Activated CD8-positive, alpha-beta T cell treated with anti-CD3 and anti-CD28 coated beads for 36 hours (primary cell): ENCODE measurements around the gene LPIN3. TPM values are rescaled to one million over a fixed set of nuclear protein-coding genes. Genes with fewer than 3 reads are reported as not detected.

Experiments used
- ATAC-seq: fragments of 200-7000 bp; cut with Tn5 transposase; one replicate; pipeline ENCODE4 v1.10.0; 2021; ENCODE audit warnings: mild to moderate bottlenecking, moderate library complexity
- CTCF ChIA-PET: fragments of 350-600 bp; sonication (Branson Sonifier 250); formaldehyde crosslinking; loops from one replicate; lab custom pipeline; 2021; ENCODE audit warnings: antibody characterized with exemption; lab: Charles Lee
- POLR2A ChIA-PET: fragments of 350-600 bp; sonication (Branson Sonifier 250); formaldehyde crosslinking; loops from one replicate; lab custom pipeline; 2021; ENCODE audit warnings: antibody characterized with exemption; lab: Charles Lee
- DNase-seq: peaks from one replicate; pipeline ENCODE4 v3.0.0-alpha.2; 2020
- H3K27ac Mint-ChIP-seq: one replicate; pipeline ENCODE4 v1.8.0; 2021; ENCODE audit warnings: mild to moderate bottlenecking, mixed read lengths
- H3K27me3 Mint-ChIP-seq: one replicate; pipeline ENCODE4 v1.8.0; 2021; ENCODE audit warnings: mixed read lengths
- H3K36me3 Mint-ChIP-seq: one replicate; pipeline ENCODE4 v1.8.0; 2021; ENCODE audit warnings: low read depth, mixed read lengths
- H3K4me1 Mint-ChIP-seq: one replicate; pipeline ENCODE4 v1.8.0; 2021; ENCODE audit warnings: low read depth, mixed read lengths
- H3K4me3 Mint-ChIP-seq: one replicate; pipeline ENCODE4 v1.8.0; 2021; ENCODE audit warnings: mild to moderate bottlenecking, moderate library complexity, mixed read lengths
- H3K9me3 Mint-ChIP-seq: one replicate; pipeline ENCODE4 v1.8.0; 2021; ENCODE audit warnings: mixed read lengths
- intact Hi-C: fragments of 100-400 bp; cut with micrococcal nuclease; formaldehyde crosslinking; loops from one replicate; pipeline ENCODE4 v1.10.0; 2022
- total RNA-seq, 2 experiments: library from RNA; stranded (reverse); gene quantifications; one replicate each; pipeline ENCODE4 v1.2.3, GENCODE V29; 2021
- TF ChIP-seq, protein P1 (sequence below): fragments of 200-600 bp; IDR thresholded peaks from one replicate; pipeline ENCODE4 v1.8.0; 2022; ENCODE audit warnings: antibody characterized with exemption, mild to moderate bottlenecking

Gene LPIN3
- total RNA-seq, 2 experiments from 2014 or later: 0.86 to 0.87 TPM

DNA sequence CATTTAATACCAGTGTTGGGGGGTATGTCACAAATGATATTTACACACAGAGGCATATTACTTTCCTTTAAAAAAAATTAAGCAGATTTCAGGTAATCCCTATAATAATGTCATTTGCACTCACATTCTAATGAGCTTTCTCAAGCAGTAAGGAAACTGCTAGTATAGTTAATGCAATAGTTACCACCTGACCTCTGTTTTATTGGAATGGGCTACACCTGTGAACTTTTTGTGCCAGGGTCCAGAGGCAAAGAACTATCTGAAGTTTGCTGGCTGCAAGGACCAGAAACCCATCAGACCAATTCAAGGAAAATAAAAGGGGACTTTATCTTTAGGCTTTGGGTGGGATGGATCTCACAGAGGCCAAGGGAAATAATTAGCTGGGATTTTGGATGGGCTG is 20.2 kb upstream of the LPIN3 start:
- TF ChIP-seq, protein P1, sequence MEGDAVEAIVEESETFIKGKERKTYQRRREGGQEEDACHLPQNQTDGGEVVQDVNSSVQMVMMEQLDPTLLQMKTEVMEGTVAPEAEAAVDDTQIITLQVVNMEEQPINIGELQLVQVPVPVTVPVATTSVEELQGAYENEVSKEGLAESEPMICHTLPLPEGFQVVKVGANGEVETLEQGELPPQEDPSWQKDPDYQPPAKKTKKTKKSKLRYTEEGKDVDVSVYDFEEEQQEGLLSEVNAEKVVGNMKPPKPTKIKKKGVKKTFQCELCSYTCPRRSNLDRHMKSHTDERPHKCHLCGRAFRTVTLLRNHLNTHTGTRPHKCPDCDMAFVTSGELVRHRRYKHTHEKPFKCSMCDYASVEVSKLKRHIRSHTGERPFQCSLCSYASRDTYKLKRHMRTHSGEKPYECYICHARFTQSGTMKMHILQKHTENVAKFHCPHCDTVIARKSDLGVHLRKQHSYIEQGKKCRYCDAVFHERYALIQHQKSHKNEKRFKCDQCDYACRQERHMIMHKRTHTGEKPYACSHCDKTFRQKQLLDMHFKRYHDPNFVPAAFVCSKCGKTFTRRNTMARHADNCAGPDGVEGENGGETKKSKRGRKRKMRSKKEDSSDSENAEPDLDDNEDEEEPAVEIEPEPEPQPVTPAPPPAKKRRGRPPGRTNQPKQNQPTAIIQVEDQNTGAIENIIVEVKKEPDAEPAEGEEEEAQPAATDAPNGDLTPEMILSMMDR: no peak
- ChIA-PET POLR2A (no interaction called here), CTCF (interaction anchor here (1.7 kb wide), 1 partner anchor 15 kb away, joined by 3 read pairs; no protein-coding TSS in a partner anchor)
- Mint-ChIP-seq H3K27me3 (no peaks in the 10 kb centered on the region), H3K4me3 (no peak overlapping the region), H3K4me1 (peaks cover 18% of the 10 kb centered on the region), H3K9me3 (no peaks in the 10 kb centered on the region), H3K27ac (no peak overlapping the region), H3K36me3 (no peaks in the 10 kb centered on the region)
- intact Hi-C loops: no loop called here
- no peak for DNase-seq
- ATAC-seq: no peak

DNA sequence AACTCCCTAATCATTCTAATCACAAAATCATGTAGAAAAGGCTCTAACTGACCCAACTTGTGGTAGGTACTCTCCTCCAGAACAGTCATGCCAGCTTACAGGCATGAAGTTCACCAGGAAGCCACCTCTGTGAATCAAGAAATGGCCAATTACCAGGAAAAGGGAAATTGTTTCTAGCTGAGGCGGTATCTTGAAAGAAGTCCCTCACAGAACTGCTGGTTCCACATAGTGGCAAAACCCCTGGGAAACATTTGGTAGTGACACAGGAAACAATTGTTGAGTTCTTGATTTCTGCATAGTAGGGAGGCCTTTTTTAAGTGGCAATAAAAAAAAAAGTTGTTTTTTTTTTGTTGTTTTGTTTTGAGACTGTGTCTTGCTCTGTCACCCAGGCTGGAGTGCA is 19.6 kb upstream of the LPIN3 start:
- POLR2A ChIA-PET: no interaction called here
- DNase-seq (no peak), ATAC-seq (no peak)
- CTCF ChIA-PET: interaction anchor here (1.5 to 2.3 kb wide), 3 partner anchors 10 to 186 kb away, joined by 3 to 7 read pairs (median 3); no protein-coding TSS in a partner anchor
- Mint-ChIP-seq H3K27me3 (no peaks in the 10 kb centered on the region), H3K36me3 (no peaks in the 10 kb centered on the region), H3K9me3 (no peaks in the 10 kb centered on the region), H3K4me3 (no peak overlapping the region), H3K4me1 (peaks cover 15% of the 10 kb centered on the region), H3K27ac (no peak overlapping the region)
- intact Hi-C loops: no loop called here
- TF ChIP-seq, protein P1: no peak

DNA sequence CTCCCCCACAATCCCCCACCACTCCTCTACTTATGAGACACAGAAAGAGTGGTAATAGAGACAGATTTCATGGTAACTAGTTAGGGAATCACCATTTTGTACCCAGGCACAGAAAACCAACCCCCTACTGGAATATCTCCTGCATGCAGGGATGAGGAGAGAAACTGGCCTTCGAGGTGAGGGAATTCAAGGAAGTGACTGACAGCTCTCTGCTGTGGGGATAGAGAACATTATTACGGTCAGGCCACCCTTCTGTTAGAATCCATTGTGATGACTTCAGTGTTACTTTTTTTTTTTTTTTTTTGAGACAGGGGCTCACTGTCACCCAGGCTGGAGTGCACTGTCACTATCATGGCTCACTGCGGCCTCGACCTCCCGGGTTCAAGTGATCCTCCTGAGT is 13.4 kb upstream of the LPIN3 start:
- ATAC-seq (no peak), DNase-seq (no peak)
- Mint-ChIP-seq H3K4me1 (peaks cover 14% of the 10 kb centered on the region), H3K27ac (no peak overlapping the region), H3K36me3 (no peaks in the 10 kb centered on the region), H3K4me3 (no peak overlapping the region), H3K27me3 (no peaks in the 10 kb centered on the region), H3K9me3 (no peaks in the 10 kb centered on the region)
- TF ChIP-seq, protein P1: no peak
- intact Hi-C loops: no loop called here
- CTCF ChIA-PET: interaction anchor here (1.0 to 2.4 kb wide), 3 partner anchors 11 to 192 kb away, joined by 5 to 8 read pairs (median 6); no protein-coding TSS in a partner anchor
- POLR2A ChIA-PET: interaction anchor here (0.6 to 0.8 kb wide), 2 partner anchors 131 to 136 kb away, joined by 3 to 4 read pairs; no protein-coding TSS in a partner anchor

DNA sequence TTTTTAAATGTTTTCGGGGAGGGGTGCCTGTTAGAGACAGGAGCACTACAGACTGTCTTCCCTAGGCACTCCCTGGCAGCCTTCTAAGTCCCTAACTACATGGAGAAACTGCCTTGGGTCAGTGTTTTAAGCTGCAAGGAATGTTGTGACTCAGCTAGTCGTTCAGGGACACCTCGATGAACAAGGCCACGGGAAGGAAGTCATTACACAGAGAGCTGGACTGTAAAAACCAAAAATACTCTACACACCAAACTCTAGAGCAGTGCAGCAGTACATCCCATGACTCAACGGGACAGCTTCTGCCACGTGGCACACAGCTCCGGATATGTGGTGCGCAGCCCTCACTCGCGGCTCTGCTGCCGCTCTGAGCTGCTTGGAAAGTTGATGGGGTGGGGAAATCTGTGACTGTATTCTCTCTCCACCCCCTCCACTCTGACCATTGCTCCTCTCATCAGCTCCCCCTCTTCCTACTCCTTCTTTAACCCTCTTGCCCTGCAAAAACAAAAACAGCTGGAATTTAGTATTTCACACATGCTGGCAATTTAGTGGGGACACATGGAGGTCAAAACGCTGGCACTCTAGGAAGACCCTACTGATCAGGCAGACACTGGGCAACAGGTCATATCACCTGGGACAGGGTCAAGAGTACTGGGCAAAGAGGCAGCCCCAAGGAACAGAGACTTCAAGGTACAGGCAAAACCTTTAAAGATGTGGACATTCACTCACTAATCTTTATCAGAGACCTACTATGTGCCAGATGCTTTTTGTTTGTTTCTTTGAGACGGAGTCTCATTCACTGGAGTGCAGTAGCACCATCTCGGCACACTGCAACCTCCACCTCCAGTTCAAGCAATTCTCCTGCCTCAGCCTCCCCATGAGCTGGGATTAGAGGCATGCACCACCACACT is 10.9 kb upstream of the LPIN3 start:
- no peaks in the 10 kb centered on the region for H3K27me3 Mint-ChIP-seq
- intact Hi-C loops: loop anchor here (10.0 kb wide), 1 partner anchor 95 kb away; no protein-coding TSS in a partner anchor
- peak overlapping the region; percentile 53 for H3K27ac Mint-ChIP-seq
- TF ChIP-seq, protein P1: no peak
- DNase-seq: peak; percentile 80
- ChIA-PET CTCF (interaction anchor here (0.9 to 3.7 kb wide), 8 partner anchors 7 to 366 kb away, joined by 3 to 29 read pairs (median 4); partner anchors contain the start of gene LPIN3), POLR2A (interaction anchor here (0.6 to 1.7 kb wide), 6 partner anchors 9 to 203 kb away, joined by 3 to 4 read pairs (median 3); no protein-coding TSS in a partner anchor)
- no peaks in the 10 kb centered on the region for H3K36me3 Mint-ChIP-seq
- H3K4me3 Mint-ChIP-seq: no peak overlapping the region
- ATAC-seq: peak; percentile 99
- no peaks in the 10 kb centered on the region for H3K9me3 Mint-ChIP-seq
- peaks cover 14% of the 10 kb centered on the region for H3K4me1 Mint-ChIP-seq
